Stimulated activated memory B cell treated with anti-CD40 and anti-IgM and Interleukin-4, amounts not matched to agents 10 μg/mL and 1 μg/mL and 100 μg/mL, for 72 hours (primary cell): Measurements from ENCODE around the gene ACTG1.
A peak's percentile ranks its signal among the peaks of the same experiment; 100 is the strongest.

Experiments
- ATAC-seq: fragments of 150-1000 bp; cut with Tn5 transposase; 2 replicates; pipeline ENCODE4 v1.10.0; 2021
- H3K27ac Mint-ChIP-seq: one replicate; pipeline ENCODE4 v1.8.0; 2022; ENCODE audit warnings: mild to moderate bottlenecking, mixed read lengths
- H3K27me3 Mint-ChIP-seq: one replicate; pipeline ENCODE4 v1.8.0; 2022; ENCODE audit warnings: mixed read lengths
- H3K36me3 Mint-ChIP-seq: one replicate; pipeline ENCODE4 v1.8.0; 2022; ENCODE audit warnings: mixed read lengths
- H3K4me1 Mint-ChIP-seq: one replicate; pipeline ENCODE4 v1.8.0; 2022; ENCODE audit warnings: mixed read lengths
- H3K4me3 Mint-ChIP-seq: one replicate; pipeline ENCODE4 v1.8.0; 2022; ENCODE audit warnings: mild to moderate bottlenecking, moderate library complexity, mixed read lengths
- H3K9me3 Mint-ChIP-seq: one replicate; pipeline ENCODE4 v1.8.0; 2022; ENCODE audit warnings: mixed read lengths

Gene ACTG1

DNA sequence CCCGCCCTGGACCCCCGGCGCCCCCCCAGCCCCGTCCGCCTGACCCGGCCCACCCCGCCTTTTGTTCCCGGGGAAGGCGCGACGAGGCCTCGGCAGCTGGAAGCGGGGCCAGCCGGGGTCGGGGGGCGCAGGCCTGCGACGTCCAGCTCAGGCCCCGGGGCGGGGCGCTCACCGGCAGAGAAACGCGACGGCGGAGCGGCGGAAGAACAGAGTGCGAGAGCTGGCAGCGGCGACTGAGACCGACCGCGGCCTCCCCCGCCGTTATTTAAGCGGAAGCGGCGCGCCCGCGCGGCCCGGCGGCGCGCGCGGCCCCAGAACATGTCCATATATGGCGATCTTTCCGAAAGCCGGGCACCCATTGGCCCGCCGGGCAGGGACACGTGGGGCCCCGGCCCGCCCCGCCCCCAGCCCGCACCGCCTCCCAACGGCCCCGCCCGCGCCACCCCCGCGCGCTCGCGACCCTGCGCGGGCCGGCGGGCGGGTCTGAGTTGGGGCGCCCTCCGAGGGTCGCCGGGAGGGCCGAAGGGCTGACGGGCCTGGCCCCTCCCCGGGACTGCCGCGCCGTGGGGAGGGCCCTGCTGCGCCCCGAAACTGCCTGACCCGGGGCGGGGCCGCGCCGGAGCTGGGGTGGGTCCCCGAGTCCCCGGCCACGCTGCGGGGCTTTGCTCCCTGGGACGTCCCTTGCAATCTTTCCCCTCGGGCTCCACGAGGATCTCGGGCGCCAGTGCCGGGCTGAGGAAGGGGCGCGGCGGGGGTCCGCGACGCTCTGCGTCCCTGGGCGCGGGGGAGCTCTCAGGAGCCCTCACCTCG, at the start of gene ACTG1:
ACTG1 (minus strand) TSS at position 238 of the 810 bp plus-strand sequence. CDS start 445 bp downstream, outside the sequence.
- H3K9me3 Mint-ChIP-seq: peaks cover under 1% of the 10 kb centered on the region
- peaks cover 61% of the 10 kb centered on the region for H3K4me1 Mint-ChIP-seq
- peak within 1 kb of the TSS; percentile 99 for H3K4me3 Mint-ChIP-seq
- H3K36me3 Mint-ChIP-seq: peaks cover 58% of the 10 kb centered on the region
- no peaks in the 10 kb centered on the region for H3K27me3 Mint-ChIP-seq
- peak; percentile 68 for ATAC-seq
- peak within 1 kb of the TSS; percentile 92 for H3K27ac Mint-ChIP-seq

DNA sequence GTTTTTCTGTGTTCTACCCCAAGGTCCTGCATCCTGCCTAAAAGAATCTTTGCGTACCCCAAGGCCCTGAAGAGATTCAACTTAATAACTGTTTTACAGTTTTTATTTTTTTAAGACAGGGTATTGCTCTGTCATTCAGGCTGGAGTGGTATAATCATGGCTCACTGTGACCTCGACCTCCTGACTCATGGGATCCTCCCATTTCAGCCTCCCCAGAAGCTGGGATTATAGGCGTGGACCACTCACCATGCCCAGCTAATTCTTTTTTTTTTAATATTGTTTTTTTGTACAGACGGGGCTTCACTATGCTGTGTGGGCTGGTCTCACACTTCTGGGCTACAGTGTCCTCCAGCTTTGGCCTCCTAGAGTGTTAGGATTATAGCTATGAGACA, 48.9 kb upstream of the ACTG1 start:
- ATAC-seq: no peak
- Mint-ChIP-seq H3K4me3 (peak overlapping the region; percentile 76), H3K27me3 (no peaks in the 10 kb centered on the region), H3K27ac (peak overlapping the region; percentile 99), H3K36me3 (peaks cover 45% of the 10 kb centered on the region), H3K9me3 (no peaks in the 10 kb centered on the region), H3K4me1 (peaks cover 43% of the 10 kb centered on the region)

DNA sequence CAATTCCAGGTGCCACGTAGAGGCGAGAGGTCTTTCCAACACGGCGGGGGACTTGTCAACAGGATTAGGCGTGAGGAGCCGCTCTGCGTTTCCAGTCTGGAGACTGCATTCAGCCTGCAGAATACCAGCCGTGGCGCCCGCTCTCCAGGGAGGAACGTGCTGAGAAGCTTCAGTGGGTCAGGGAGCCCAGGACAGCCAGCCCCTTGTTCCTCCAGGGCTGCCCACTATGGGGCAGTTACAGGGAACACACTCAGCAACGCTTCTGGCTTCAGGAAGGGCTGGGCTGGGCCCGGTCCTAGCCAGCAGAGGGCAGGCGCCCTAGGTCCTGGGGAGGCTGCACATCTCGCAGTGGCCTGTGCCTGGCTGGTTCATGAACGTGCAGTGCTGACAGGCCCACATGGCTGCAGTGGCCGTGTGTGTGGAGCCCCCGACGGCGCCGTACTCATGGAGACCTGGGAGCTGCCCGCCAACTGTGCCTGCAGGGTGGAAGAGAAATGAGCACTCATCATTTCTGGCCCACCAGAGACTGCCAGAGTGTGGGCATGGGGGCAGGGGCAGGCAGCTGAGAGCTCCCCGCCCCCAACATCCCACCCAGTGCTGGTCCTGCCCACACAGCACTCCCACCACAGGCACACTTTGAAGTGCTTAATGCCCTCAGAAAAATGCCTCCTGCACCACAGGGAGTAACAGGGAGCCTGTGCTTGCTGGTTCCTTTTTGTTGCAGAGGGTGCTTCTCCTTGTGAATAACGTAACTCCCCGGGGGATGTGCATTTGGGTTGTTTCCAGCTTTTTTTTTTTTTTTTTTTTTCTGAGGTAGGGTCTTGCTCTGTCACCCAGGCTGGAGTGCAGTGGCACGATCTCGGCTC, 46.6 kb upstream of the ACTG1 start:
- H3K4me1 Mint-ChIP-seq: peaks cover 51% of the 10 kb centered on the region
- H3K9me3 Mint-ChIP-seq: no peaks in the 10 kb centered on the region
- H3K36me3 Mint-ChIP-seq: peaks cover 22% of the 10 kb centered on the region
- H3K4me3 Mint-ChIP-seq: no peak overlapping the region
- no peak overlapping the region for H3K27ac Mint-ChIP-seq
- ATAC-seq: no peak
- no peaks in the 10 kb centered on the region for H3K27me3 Mint-ChIP-seq

DNA sequence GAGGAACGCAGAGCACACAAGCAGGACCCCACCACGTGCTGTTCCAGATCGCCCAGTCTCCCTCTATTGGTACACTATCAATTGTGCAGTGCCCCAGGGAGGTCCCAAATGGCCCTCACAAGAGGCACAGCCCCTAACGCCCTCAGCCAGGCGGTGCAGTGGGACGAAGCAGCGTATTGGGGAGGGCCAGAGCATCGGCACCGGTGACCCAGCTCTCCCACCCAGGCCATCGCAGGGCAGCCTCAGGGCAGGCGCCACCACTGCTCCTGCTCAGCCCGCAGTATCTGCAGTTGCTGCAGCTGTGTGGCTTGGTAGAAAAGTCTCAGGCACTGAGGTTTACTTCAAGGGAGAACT, 45.5 kb upstream of the ACTG1 start:
- no peak for ATAC-seq
- Mint-ChIP-seq H3K27me3 (no peaks in the 10 kb centered on the region), H3K36me3 (peaks cover 22% of the 10 kb centered on the region), H3K27ac (no peak overlapping the region), H3K9me3 (no peaks in the 10 kb centered on the region), H3K4me3 (no peak overlapping the region), H3K4me1 (peaks cover 59% of the 10 kb centered on the region)

DNA sequence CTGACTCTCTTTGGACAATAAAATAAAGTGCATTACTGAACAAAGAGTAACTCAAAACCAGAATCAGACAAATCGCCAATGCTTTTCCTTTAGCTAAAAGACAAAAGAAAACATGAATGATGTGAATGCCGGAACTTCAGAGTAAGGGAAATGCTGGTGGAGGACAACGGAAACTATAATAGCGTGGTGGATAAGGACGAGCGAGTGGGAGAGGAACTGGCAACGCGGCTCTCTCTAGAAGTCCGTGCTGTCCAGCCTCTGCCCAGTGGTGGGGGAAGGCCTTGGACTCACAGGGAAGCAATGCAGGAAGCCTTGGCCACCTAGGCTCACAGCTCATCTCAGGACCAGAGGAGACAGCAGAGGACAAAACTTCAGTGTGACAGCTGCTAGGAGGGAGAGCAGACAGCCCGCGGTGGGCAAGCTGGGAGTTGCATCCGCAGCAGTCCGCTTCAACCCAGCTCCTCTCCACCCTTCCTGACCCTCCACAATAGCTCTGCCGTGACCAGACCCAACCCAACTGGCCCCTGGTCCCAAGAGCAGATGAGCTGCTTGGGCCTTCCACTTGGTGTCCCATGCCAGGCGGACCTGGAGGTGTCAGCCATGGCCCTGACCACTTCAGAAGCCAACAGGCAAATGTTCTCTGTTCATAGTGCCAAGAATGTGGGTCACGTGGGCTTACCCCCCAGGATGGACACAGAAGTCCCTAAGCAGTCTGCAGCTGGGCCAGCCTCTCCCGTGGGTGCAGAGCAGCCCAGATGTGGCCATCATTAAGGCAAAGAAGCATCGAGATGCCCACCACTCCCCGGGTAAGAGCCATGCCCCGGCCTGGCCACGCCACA, 44.9 kb upstream of the ACTG1 start:
- no peak overlapping the region for H3K27ac Mint-ChIP-seq
- ATAC-seq: no peak
- peaks cover 18% of the 10 kb centered on the region for H3K36me3 Mint-ChIP-seq
- no peaks in the 10 kb centered on the region for H3K9me3 Mint-ChIP-seq
- H3K4me3 Mint-ChIP-seq: no peak overlapping the region
- peaks cover 57% of the 10 kb centered on the region for H3K4me1 Mint-ChIP-seq
- no peaks in the 10 kb centered on the region for H3K27me3 Mint-ChIP-seq

DNA sequence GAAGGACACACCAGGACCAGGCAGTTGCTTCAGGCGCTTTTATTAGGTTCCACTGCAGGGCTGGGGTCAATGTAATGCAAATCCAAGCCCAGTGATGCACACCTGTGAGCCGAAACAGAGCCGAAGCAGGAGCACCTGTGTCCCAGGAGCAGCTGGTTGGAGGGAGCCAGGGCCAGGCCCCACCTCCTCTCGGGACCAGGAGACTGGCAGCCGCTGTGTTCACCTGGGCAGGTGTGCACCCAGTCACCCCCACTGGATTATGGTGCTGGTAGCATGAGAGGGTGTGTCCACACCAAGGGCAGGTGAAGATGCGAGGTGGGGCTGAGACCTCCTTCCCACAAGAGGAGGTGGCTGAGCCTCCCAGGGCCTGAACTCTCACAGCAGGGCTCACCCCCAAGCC, 44.3 kb upstream of the ACTG1 start:
- H3K4me3 Mint-ChIP-seq: no peak overlapping the region
- H3K9me3 Mint-ChIP-seq: no peaks in the 10 kb centered on the region
- peaks cover 16% of the 10 kb centered on the region for H3K36me3 Mint-ChIP-seq
- H3K27me3 Mint-ChIP-seq: no peaks in the 10 kb centered on the region
- no peak for ATAC-seq
- H3K4me1 Mint-ChIP-seq: peaks cover 52% of the 10 kb centered on the region
- H3K27ac Mint-ChIP-seq: no peak overlapping the region

DNA sequence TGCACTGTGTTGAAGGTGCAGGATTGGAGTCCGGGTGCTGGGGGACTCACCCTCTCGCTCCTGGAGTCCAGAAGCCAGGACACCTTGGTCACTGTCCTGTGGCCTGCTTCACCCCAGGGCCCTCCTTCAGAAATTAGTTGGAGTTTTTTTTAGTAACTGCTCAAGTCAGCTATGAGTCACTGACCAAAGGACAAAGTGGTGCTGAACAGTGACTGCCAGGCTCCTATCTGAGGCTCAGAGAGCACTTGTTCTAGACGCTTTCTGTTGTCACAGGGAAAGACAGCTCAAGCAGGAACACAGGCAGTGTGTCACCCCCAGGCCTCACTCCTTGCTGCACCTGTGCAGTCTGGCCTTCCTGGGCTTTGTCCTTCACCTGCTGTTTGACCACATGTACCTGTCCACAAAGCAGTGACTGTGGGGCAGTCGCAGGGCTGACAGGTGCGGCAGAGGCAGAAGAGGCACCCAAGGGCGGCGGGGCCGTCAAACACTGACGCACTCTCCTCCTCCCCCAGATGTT, 43.6 kb upstream of the ACTG1 start:
- Mint-ChIP-seq H3K9me3 (no peaks in the 10 kb centered on the region), H3K4me1 (peaks cover 51% of the 10 kb centered on the region), H3K36me3 (peaks cover 16% of the 10 kb centered on the region), H3K4me3 (no peak overlapping the region), H3K27ac (peak overlapping the region; percentile 30), H3K27me3 (no peaks in the 10 kb centered on the region)
- ATAC-seq: no peak

DNA sequence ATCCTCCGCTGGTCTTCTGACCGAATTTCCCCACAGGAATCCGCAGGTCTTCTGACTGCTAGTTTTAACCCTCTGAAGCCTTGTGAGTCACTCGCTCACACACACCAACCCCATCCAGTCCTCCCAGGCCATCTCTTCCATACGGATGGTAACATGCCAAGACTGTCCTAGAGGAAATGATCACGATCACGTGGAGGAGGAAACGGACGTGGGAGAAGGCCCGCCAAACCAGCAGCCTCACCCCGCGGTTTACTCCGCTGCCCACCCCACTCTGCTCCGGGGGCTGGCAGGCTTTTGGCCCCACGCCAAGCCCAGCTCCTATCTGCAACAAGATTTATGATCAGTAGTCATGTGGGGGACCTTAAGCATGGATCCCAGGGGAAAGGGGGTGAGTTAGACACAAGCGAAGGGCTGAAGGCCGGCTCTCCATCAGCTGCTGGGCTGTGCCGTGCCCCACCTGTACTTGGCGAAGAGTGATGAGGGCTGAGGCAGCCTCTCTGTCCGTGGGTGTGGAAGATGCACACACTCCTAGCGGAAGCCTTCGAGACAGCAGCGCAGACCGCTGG, 41.1 kb upstream of the ACTG1 start:
- Mint-ChIP-seq H3K36me3 (peaks cover 26% of the 10 kb centered on the region), H3K27me3 (no peaks in the 10 kb centered on the region), H3K4me3 (peak overlapping the region; percentile 96), H3K9me3 (no peaks in the 10 kb centered on the region), H3K4me1 (peaks cover 62% of the 10 kb centered on the region), H3K27ac (peak overlapping the region; percentile 93)
- ATAC-seq: no peak

DNA sequence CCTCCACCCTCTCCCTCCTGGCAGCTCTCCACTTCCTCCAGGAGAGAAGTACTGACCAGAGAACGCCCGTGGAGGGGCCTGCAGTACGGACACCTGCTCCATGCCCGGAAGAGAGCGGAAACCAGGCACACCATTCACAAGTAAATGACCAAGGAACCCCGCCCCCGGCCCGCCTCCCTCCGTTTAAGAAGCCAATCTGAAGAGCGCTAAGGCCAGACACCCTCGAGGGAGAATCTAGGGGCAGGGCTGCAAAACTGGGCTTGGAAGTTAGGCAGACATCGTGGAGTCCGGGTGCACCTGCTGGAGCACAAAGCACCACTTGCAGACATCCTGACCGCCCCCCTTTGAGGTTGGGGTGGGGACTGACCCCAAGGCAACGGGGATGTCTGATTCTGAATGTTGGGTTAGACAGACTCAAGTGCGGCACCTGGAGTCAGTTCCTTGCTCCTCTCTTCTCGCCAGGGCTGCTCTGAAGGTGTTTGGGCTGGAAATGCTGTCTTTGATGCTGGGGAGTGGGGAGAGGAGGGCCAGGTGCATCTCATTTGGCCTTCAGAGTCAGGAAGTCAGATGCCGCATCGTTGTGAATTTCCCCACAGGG, 40.5 kb upstream of the ACTG1 start:
- H3K9me3 Mint-ChIP-seq: no peaks in the 10 kb centered on the region
- H3K4me3 Mint-ChIP-seq: peak overlapping the region; percentile 96
- peaks cover 62% of the 10 kb centered on the region for H3K4me1 Mint-ChIP-seq
- peak; percentile 82 for ATAC-seq
- no peaks in the 10 kb centered on the region for H3K27me3 Mint-ChIP-seq
- peak overlapping the region; percentile 93 for H3K27ac Mint-ChIP-seq
- peaks cover 26% of the 10 kb centered on the region for H3K36me3 Mint-ChIP-seq

DNA sequence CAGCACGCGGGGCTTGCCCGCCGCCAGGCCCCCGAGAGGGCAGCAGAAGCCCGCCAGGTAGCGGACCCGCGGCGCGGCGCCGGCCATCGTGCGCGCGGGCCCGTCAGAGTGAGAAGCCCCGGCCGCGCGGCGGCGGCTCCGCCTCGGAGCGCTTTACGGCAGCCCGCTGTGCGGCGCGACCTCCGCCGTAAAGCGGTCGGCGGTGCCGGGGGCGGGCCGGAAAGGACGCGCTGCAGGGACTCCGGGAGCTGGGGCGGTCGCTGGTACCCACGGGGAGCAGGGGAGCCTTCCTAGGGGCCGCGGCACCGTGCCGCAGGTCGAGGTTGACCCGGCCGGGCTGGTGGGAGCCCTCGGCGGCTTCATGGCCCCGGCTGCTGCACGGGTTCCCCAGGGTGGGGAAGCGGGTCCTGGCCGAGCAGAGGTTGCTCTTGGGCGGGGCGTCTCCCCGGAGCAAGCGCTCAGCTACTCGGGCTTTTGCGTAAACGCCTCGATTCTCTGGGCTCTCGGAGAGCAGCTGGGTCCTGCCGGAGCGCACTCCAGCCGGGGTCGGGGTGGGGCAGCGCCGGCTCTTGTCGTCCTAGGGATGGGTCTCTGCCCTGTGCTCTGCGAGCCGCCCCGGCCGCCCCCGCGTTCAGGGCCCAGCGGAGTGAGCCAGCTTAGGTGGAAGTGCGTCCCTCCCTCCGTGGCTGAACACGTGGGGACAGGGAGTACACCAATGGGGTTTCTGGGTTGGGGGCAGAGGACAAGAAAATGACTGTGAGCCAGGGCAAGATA, 39.8 kb upstream of the ACTG1 start, which contains the start of gene FAAP100:
FAAP100 (minus strand) TSS at position 110 of the 774 bp plus-strand sequence; CDS start at position 87, 23 bp downstream.
- peaks cover 20% of the 10 kb centered on the region for H3K36me3 Mint-ChIP-seq
- peaks cover 60% of the 10 kb centered on the region for H3K4me1 Mint-ChIP-seq
- H3K27me3 Mint-ChIP-seq: no peaks in the 10 kb centered on the region
- ATAC-seq: peak; percentile 81
- H3K9me3 Mint-ChIP-seq: no peaks in the 10 kb centered on the region
- H3K27ac Mint-ChIP-seq: peak within 1 kb of the TSS; percentile 93
- H3K4me3 Mint-ChIP-seq: peak within 1 kb of the TSS; percentile 96

DNA sequence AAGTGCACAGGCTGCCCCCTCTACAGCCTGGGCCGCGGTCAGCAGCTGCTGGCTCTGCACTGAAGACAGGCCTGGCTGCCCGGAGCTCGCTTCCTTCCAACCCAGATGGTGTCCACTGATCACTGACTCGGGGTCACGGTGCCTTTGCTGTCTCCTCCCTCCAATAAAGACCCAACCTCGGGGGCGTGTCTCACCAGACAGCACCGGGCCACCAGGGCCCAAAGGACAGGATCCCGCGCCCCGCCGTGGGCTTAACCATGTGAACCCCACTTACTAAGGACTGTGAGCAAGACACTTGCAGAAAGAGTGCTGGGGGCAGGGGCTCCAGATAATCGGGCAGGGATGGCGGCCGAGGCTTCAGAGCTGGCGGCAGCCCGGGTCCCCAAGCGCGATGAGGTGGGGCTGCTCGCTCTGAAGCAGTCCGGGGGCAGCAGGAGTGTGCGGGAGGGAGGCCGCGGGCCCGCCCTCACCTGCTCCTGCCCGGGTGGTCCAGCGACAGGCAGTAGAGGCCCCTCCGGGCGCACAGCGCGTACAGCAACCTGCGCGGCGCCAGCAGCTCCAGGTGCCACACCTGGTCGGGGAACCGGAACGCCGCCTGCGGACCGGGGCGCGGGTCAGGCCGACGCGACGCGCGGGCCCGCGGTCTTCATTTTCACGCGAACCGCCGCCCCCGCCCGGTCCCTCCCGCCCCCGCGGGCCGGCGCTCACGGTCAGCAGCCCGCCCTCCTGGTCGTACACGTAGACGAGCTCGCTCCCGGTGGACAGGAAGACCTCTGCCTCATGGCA, 39.1 kb upstream of the ACTG1 start:
- Mint-ChIP-seq H3K36me3 (peaks cover 24% of the 10 kb centered on the region), H3K9me3 (no peaks in the 10 kb centered on the region)
- ATAC-seq: no peak

DNA sequence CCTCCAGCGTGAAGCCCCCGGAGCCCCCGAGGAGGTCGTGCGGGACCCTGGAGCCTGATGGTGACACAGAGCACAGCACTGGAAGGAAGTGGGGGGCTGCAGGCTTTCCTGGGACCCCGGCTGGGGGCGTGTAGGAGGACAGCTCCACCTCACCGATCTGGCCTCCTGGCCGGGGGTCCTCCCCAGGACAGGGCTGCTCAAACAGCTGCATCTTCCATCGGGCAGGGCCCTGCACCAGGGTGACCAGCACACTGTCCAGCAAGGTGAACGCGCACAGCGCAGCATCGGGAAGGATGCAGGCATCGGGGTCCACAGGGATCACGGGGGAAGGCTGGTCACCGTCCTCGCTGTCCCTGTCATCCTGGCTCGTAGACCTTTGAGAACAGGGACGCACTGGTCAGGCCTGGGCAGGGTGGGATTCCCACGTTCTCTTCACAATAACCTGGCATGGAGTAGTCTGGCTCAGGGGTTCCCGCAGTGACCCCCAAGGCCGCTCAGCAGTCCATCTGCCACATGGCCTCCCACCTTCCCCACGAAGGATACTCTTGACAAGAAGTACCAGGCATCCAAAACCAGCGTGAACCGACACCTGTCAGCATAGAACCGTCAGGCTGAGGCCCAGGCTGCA, 38.3 kb upstream of the ACTG1 start:
- H3K9me3 Mint-ChIP-seq: no peaks in the 10 kb centered on the region
- peak overlapping the region; percentile 93 for H3K27ac Mint-ChIP-seq
- peaks cover 31% of the 10 kb centered on the region for H3K36me3 Mint-ChIP-seq
- peak overlapping the region; percentile 96 for H3K4me3 Mint-ChIP-seq
- H3K4me1 Mint-ChIP-seq: peaks cover 48% of the 10 kb centered on the region
- ATAC-seq: no peak
- H3K27me3 Mint-ChIP-seq: no peaks in the 10 kb centered on the region

More for the DNA sequence above, 39.1 kb upstream of the ACTG1 start:
- Mint-ChIP-seq H3K4me1 (peaks cover 53% of the 10 kb centered on the region), H3K27me3 (no peaks in the 10 kb centered on the region), H3K27ac (peak overlapping the region; percentile 93), H3K4me3 (peak overlapping the region; percentile 96)
